Stimulated activated naive B cell treated with anti-CD40 and anti-IgM and Interleukin-4, amounts not matched to agents 10 μg/mL and 1 μg/mL and 100 μg/mL, for 72 hours (primary cell): ENCODE measurements around the gene MEX3D.

Experiments
- ATAC-seq, 2 donors: fragments of 150-1000 bp; cut with Tn5 transposase; replicated peaks; 2 replicates each; pipeline ENCODE4 v1.10.0; 2021; ENCODE audit warnings: moderate library complexity in 1 of 2
- DNase-seq: peaks from one replicate; pipeline ENCODE4 v3.0.0; 2021
- H3K27ac Mint-ChIP-seq: one replicate; pipeline ENCODE4 v1.8.0; 2022; ENCODE audit warnings: mild to moderate bottlenecking, mixed read lengths
- H3K27me3 Mint-ChIP-seq, 2 donors: one replicate each; pipeline ENCODE4 v1.8.0; 2022; ENCODE audit warnings: mixed read lengths in 2 of 2
- H3K36me3 Mint-ChIP-seq, 2 donors: one replicate each; pipeline ENCODE4 v1.8.0; 2022; ENCODE audit warnings: mixed read lengths in 2 of 2, mild to moderate bottlenecking in 1 of 2
- H3K4me1 Mint-ChIP-seq, 2 donors: one replicate each; pipeline ENCODE4 v1.8.0; 2022; ENCODE audit warnings: mixed read lengths in 2 of 2, mild to moderate bottlenecking in 1 of 2
- H3K4me3 Mint-ChIP-seq, 2 donors: one replicate each; pipeline ENCODE4 v1.8.0; 2022; ENCODE audit warnings: mild to moderate bottlenecking in 2 of 2, mixed read lengths in 2 of 2, moderate library complexity in 1 of 2
- H3K9me3 Mint-ChIP-seq, 2 donors: one replicate each; pipeline ENCODE4 v1.8.0; 2022; ENCODE audit warnings: mixed read lengths in 2 of 2, mild to moderate bottlenecking in 1 of 2

Gene MEX3D

GRCh38 chr19:1585243-1585580, 17.1 kb upstream of the MEX3D start:
- peaks cover 7 to 30% of the 10 kb centered on the region in 2 donors for H3K4me1 Mint-ChIP-seq
- H3K9me3 Mint-ChIP-seq, result no peaks in the 10 kb centered on the region
- no peaks in the 10 kb centered on the region for H3K27me3 Mint-ChIP-seq
- DNase-seq, result no peak
- no peak overlapping the region for H3K4me3 Mint-ChIP-seq
- ATAC-seq, result no peak
- H3K36me3 Mint-ChIP-seq, result peaks cover 29 to 37% of the 10 kb centered on the region in 2 donors
- H3K27ac Mint-ChIP-seq, result peak overlapping the region; percentile 25

- H3K4me3 Mint-ChIP-seq, result no peak overlapping the region
- no peak overlapping the region for H3K27ac Mint-ChIP-seq
- no peaks in the 10 kb centered on the region for H3K9me3 Mint-ChIP-seq
- no peaks in the 10 kb centered on the region for H3K27me3 Mint-ChIP-seq
- no peak for ATAC-seq
- peaks cover 32 to 40% of the 10 kb centered on the region in 2 donors for H3K36me3 Mint-ChIP-seq
- peaks cover 6 to 25% of the 10 kb centered on the region in 2 donors for H3K4me1 Mint-ChIP-seq
- no peak for DNase-seq
Measured at GRCh38 chr19:1584500-1585242, 16.5 kb upstream of the MEX3D start.

- peaks cover 36 to 48% of the 10 kb centered on the region in 2 donors for H3K36me3 Mint-ChIP-seq
- ATAC-seq (no peak), DNase-seq (no peak)
- H3K9me3 Mint-ChIP-seq, result no peaks in the 10 kb centered on the region
- peaks cover 3 to 16% of the 10 kb centered on the region in 2 donors for H3K4me1 Mint-ChIP-seq
- H3K4me3 Mint-ChIP-seq, result no peak overlapping the region
- H3K27me3 Mint-ChIP-seq, result no peaks in the 10 kb centered on the region
- H3K27ac Mint-ChIP-seq, result no peak overlapping the region
Measured at GRCh38 chr19:1582201-1582600, 14.1 kb upstream of the MEX3D start.

GRCh38 chr19:1580957-1581356, 12.8 kb upstream of the MEX3D start:
- Mint-ChIP-seq H3K4me1 (peaks cover 3 to 18% of the 10 kb centered on the region in 2 donors), H3K36me3 (peaks cover 37 to 51% of the 10 kb centered on the region in 2 donors), H3K27ac (no peak overlapping the region), H3K27me3 (no peaks in the 10 kb centered on the region), H3K9me3 (no peaks in the 10 kb centered on the region), H3K4me3 (no peak overlapping the region)
- no peak for DNase-seq
- ATAC-seq, result no peak

- DNase-seq (no peak), ATAC-seq (no peak)
- no peak overlapping the region for H3K27ac Mint-ChIP-seq
- peaks cover 5 to 18% of the 10 kb centered on the region in 2 donors for H3K4me1 Mint-ChIP-seq
- no peak overlapping the region for H3K4me3 Mint-ChIP-seq
- no peaks in the 10 kb centered on the region for H3K9me3 Mint-ChIP-seq
- H3K36me3 Mint-ChIP-seq, result peaks cover 37 to 49% of the 10 kb centered on the region in 2 donors
- no peaks in the 10 kb centered on the region for H3K27me3 Mint-ChIP-seq
Measured at GRCh38 chr19:1580382-1580781, 12.3 kb upstream of the MEX3D start.

DNA sequence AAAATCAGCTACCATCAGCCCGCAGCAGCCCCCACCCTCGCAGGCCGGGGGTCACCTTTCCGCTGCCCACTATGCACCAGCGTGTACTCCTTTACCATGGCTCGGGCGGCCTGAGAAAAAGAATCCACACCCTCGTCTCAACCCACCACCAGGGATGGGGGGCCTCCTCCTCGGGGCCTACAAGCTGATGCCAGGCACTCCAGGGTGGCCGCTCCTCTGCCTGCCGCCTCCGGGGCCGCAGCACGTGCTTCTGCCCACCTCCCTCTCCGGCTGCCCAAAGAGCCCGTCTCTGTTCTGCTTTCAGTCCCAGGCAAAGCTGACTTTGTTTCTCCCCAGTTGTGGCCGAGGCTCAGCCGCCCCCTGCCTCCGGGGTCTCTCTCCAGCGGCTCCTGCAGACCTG, 11.1 kb upstream of the MEX3D start:
- ATAC-seq (no peak), DNase-seq (no peak)
- Mint-ChIP-seq H3K4me3 (no peak overlapping the region), H3K36me3 (peaks cover 32 to 47% of the 10 kb centered on the region in 2 donors), H3K4me1 (peaks cover 5 to 17% of the 10 kb centered on the region in 2 donors), H3K9me3 (no peaks in the 10 kb centered on the region), H3K27me3 (no peaks in the 10 kb centered on the region), H3K27ac (no peak overlapping the region)

GRCh38 chr19:1577929-1578618, 9.9 kb upstream of the MEX3D start:
- Mint-ChIP-seq H3K9me3 (no peaks in the 10 kb centered on the region), H3K4me3 (no peak overlapping the region), H3K36me3 (peaks cover 33 to 51% of the 10 kb centered on the region in 2 donors), H3K27me3 (no peaks in the 10 kb centered on the region), H3K4me1 (peaks cover 7 to 17% of the 10 kb centered on the region in 2 donors), H3K27ac (no peak overlapping the region)
- no peak for ATAC-seq
- DNase-seq, result no peak

DNA sequence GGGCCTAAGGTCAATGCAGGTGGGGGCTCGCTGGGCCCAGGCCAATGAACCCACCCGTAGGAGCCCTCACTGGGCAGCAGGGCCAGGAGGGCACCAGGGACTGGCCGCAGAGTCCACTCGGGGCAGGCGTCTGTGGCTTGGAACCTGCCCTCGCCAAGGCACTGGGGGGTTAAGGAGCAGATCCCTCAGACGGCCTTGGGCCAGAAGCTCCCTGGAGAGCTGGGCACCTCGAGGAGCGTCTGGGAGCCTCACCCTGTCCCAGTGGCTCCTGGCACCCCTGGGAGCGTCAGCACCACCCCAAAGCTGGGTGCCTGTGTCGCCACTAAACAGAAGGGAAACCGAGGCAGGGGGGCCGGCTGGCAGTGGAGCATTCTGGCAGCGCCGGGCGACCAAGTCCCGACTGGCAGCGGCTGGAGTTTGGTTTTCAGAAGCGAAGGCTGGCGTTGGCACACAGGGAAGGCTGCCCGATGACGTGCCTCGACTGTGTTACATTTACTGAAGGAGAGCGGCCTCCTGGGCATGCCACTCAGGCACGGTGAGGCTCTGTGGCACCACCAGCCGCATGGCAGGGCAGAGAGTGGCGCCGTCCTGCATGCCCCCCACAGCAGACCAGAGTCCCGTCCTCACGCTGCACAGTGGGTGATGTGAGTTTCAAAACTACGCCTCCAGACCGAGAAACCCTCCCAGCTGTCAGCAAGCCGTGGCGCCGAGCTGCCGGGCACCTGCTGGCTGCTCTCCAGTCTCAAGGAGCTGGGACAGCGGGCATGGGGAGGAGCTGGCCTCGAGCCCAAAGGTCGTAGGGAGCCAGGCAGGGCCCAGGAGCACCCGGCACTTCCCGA, 9.2 kb upstream of the MEX3D start:
- Mint-ChIP-seq H3K4me1 (peaks cover 7 to 17% of the 10 kb centered on the region in 2 donors), H3K4me3 (no peak overlapping the region), H3K9me3 (no peaks in the 10 kb centered on the region), H3K27me3 (no peaks in the 10 kb centered on the region), H3K36me3 (peaks cover 26 to 46% of the 10 kb centered on the region in 2 donors), H3K27ac (no peak overlapping the region)
- ATAC-seq, result no peak
- no peak for DNase-seq

DNA sequence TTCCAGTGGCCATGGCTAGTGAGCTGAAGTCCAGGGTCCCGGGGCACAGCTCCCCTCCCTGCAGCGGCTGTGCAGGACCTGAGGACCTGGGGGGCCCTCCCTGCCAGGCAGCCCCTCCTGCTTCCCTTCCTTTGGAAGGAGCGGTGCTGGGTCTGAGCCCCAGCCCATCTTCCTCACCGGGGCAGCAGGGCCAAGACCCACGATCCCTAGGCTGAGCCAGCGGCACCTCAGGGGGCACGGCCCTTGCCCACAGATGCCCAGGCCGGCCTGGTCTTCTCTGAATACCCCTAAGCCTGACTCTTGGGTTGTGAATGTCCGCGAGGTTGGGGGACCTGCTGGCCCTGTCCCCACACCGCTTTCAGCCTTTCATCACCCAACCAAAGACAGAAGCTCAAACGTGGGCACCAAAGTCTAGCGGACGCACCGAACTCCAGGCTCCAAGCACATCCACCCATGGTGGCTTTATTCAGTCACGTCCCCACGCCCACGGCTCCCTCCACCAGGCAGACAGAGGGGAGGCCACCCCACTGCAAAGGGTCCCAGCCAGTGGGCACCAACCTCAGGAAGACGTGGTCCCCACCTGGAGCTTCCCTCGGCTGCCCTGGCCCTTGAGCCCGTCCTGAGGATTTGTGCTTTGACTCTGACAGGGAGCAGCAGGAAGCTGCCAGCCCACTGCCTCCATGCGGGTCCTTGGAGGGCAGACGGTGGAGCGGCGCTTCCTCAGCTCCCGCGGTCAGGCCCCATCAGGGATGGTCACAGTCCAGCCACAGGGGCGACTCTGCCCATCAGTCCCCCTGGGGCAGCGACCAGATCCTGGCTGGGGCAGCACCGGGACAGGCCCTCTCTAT, 8.3 kb upstream of the MEX3D start:
- H3K4me1 Mint-ChIP-seq, result peaks cover 7 to 17% of the 10 kb centered on the region in 2 donors
- H3K4me3 Mint-ChIP-seq, result no peak overlapping the region
- H3K9me3 Mint-ChIP-seq, result no peaks in the 10 kb centered on the region
- no peak for DNase-seq
- no peaks in the 10 kb centered on the region for H3K27me3 Mint-ChIP-seq
- ATAC-seq, result peak; percentile 6 to 25
- H3K27ac Mint-ChIP-seq, result peak overlapping the region; percentile 1
- H3K36me3 Mint-ChIP-seq, result peaks cover 23 to 44% of the 10 kb centered on the region in 2 donors

GRCh38 chr19:1575323-1576241, 7.5 kb upstream of the MEX3D start:
- H3K27me3 Mint-ChIP-seq, result peaks cover under 1 to 1% of the 10 kb centered on the region in 2 donors
- no peaks in the 10 kb centered on the region for H3K9me3 Mint-ChIP-seq
- H3K27ac Mint-ChIP-seq, result peak overlapping the region; percentile 1
- DNase-seq (no peak), ATAC-seq (peak; percentile 21 to 32)
- peaks cover 7 to 17% of the 10 kb centered on the region in 2 donors for H3K4me1 Mint-ChIP-seq
- H3K36me3 Mint-ChIP-seq, result peaks cover 19 to 42% of the 10 kb centered on the region in 2 donors
- H3K4me3 Mint-ChIP-seq, result peak overlapping the region in 1 of 2 donors; percentile 5

DNA sequence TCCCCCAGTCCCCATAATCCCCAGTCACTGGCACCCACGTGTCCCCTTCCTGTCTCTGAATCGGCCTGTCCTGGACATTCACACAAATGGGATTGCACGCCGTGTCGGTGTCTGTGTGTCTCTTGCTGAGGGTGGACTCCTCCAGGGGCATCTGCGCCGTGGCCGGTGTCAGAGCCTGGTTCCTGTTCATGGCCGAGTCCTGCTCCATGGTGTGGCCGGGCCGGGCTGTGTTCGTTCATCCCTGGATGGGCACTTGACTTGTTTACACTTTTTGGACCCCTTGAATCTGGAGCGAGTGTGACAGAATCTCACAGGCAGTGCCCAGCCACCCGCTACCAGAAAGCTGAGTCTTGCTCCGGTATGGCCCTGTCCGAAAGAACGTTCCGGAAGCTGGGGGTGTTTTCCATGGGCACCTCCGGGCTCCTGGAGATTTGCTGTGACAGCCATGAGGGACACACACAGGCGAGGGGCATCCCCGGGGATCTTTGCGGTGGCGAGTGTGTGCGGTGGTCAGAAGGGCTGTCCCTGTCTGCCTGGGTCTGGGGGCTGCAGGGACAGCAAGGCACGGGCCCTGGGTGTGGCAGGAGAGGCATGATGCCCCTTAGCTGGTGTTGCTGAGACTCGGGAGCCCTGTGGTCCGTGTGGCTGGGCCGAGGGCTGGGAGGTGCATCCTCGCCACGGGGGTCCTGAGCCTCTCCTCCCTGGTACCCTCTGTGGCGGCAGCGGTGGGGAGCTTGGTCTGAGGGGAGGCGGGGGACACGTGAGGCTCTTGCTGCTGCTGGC, 6.4 kb upstream of the MEX3D start:
- Mint-ChIP-seq H3K4me3 (no peak overlapping the region), H3K27me3 (peaks cover 10 to 12% of the 10 kb centered on the region in 2 donors), H3K4me1 (peaks cover 7 to 24% of the 10 kb centered on the region in 2 donors), H3K27ac (peak overlapping the region; percentile 37), H3K9me3 (no peaks in the 10 kb centered on the region), H3K36me3 (peaks cover 15 to 33% of the 10 kb centered on the region in 2 donors)
- ATAC-seq, result no peak
- DNase-seq, result no peak

GRCh38 chr19:1572795-1573194, 4.7 kb upstream of the MEX3D start:
- Mint-ChIP-seq H3K27me3 (peaks cover 11 to 18% of the 10 kb centered on the region in 2 donors), H3K36me3 (peaks cover 7 to 20% of the 10 kb centered on the region in 2 donors), H3K9me3 (no peaks in the 10 kb centered on the region), H3K27ac (no peak overlapping the region), H3K4me1 (peaks cover 10 to 27% of the 10 kb centered on the region in 2 donors), H3K4me3 (no peak overlapping the region)
- ATAC-seq (no peak), DNase-seq (no peak)
